ENCODE results near the gene PDE4D. TPM values are rescaled to one million over a fixed set of nuclear protein-coding genes. Genes with fewer than 3 reads are reported as not detected.

Gene PDE4D
- total and polyA plus RNA-seq, 2 donors (not counting 3 experiments of a cell fraction or from before 2014, with no cell fraction given): 34.5 to 51.2 TPM

- FAIRE-seq (no peak), DNase-seq (ENCODE audit: low read depth, low spot score) (no peak)
- H2AFZ ChIP-seq (ENCODE audit: low read depth, low read length): no peak overlapping the region
- no peaks in the 10 kb centered on the region for H3K79me2 ChIP-seq (ENCODE audit: control insufficient read depth, insufficient read depth, low read length)
- no peaks in the 10 kb centered on the region for H3K9me3 ChIP-seq (replicated peaks; ENCODE audit: control insufficient read depth, insufficient read depth, low read length)
- no peaks in the 10 kb centered on the region for H3K9me1 ChIP-seq (replicated peaks; ENCODE audit: control insufficient read depth, extremely low read depth, insufficient read depth, low read length)
- peaks cover 0 to 2% of the 10 kb centered on the region in 2 experiments for H3K36me3 ChIP-seq (ENCODE audit: control insufficient read depth in 2 of 2, extremely low read depth in 1 of 2, insufficient read depth in 2 of 2, low read length in 2 of 2)
- H3K27ac ChIP-seq (ENCODE audit: insufficient read depth, low read depth, low read length): no peak overlapping the region
- H3K4me2 ChIP-seq (ENCODE audit: insufficient read depth, low read length): no peak overlapping the region
- CTCF ChIA-PET: interaction anchor here (0.9 kb wide), 1 partner anchor 9 kb away, joined by 5 read pairs; no protein-coding TSS in a partner anchor
- no peak overlapping the region for H3K4me3 ChIP-seq (replicated peaks in 1 of 3; ENCODE audit: insufficient read depth in 1 of 3, low read depth in 1 of 3, low read length in 3 of 3)
- H3K4me1 ChIP-seq (ENCODE audit: control insufficient read depth, extremely low read depth, insufficient read depth, low read length): no peaks in the 10 kb centered on the region
- POLR2A ChIA-PET: no interaction called here
- TF ChIP-seq, protein P1, sequence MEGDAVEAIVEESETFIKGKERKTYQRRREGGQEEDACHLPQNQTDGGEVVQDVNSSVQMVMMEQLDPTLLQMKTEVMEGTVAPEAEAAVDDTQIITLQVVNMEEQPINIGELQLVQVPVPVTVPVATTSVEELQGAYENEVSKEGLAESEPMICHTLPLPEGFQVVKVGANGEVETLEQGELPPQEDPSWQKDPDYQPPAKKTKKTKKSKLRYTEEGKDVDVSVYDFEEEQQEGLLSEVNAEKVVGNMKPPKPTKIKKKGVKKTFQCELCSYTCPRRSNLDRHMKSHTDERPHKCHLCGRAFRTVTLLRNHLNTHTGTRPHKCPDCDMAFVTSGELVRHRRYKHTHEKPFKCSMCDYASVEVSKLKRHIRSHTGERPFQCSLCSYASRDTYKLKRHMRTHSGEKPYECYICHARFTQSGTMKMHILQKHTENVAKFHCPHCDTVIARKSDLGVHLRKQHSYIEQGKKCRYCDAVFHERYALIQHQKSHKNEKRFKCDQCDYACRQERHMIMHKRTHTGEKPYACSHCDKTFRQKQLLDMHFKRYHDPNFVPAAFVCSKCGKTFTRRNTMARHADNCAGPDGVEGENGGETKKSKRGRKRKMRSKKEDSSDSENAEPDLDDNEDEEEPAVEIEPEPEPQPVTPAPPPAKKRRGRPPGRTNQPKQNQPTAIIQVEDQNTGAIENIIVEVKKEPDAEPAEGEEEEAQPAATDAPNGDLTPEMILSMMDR (IDR thresholded peaks at IDR 0.05; ENCODE audit: extremely low read depth in 1 of 2, insufficient read depth in 1 of 2, low read depth in 1 of 2, low read length in 2 of 2): no peak
- no peak for TF ChIP-seq POLR2AphosphoS5 (IDR thresholded peaks at IDR 0.05; ENCODE audit: insufficient read depth, low read depth, low read length)
- TF ChIP-seq EZH2 (IDR thresholded peaks at IDR 0.05; ENCODE audit: borderline replicate concordance, low read depth, low read length, severe bottlenecking): no peak
- TF ChIP-seq GATA2 (IDR thresholded peaks at IDR 0.05; ENCODE audit: insufficient read depth, insufficient read length, low read depth, low read length): no peak
- TF ChIP-seq JUN (IDR thresholded peaks at IDR 0.05; ENCODE audit: borderline replicate concordance, insufficient read depth, insufficient read length, low read depth): no peak
- TF ChIP-seq FOS (IDR thresholded peaks at IDR 0.05; ENCODE audit: borderline replicate concordance, insufficient read depth, low read length): no peak
- TF ChIP-seq, protein P2, sequence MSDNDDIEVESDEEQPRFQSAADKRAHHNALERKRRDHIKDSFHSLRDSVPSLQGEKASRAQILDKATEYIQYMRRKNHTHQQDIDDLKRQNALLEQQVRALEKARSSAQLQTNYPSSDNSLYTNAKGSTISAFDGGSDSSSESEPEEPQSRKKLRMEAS (IDR thresholded peaks at IDR 0.05; ENCODE audit: insufficient read depth, insufficient read length): no peak
- no peak for TF ChIP-seq POLR2A (IDR thresholded peaks at IDR 0.05; ENCODE audit: low read depth, low read length)
- BruUV-seq (replicated peaks): no TSS peak
- H3K27me3 ChIP-seq (ENCODE audit: control insufficient read depth in 2 of 2, insufficient read depth in 2 of 2, low read length in 2 of 2): no peaks in the 10 kb centered on the region
- H4K20me1 ChIP-seq (replicated peaks; ENCODE audit: control insufficient read depth, extremely low read depth, insufficient read depth, low read length): no peaks in the 10 kb centered on the region
- dilution Hi-C loops (cut with MboI; ENCODE audit: extremely low pct_ligation_motif_present, low sequenced_read_pairs): no loop called here
- no peak overlapping the region for H3K9ac ChIP-seq (replicated peaks; ENCODE audit: extremely low read depth, insufficient read depth, low read length)
- intact Hi-C loops (cut with micrococcal nuclease): no loop called here
Observed at GRCh38 chr5:58985759-58986158, 907.8 kb downstream of the PDE4D start.

All from endothelial cell of umbilical vein (primary cell).